ENCODE data around the gene ZDBF2. TPM values are rescaled to one million over a fixed set of nuclear protein-coding genes. Genes with fewer than 3 reads are reported as not detected.

The ZDBF2 gene
- total and polyA plus RNA-seq, 2 donors (not counting 1 experiment from before 2014, with no cell fraction given), result 1.8 to 16.5 TPM

GRCh38 chr2:206352571-206352970, 78.1 kb downstream of the ZDBF2 start:
- Mint-ChIP-seq H3K9me3 (ENCODE audit: insufficient read depth) (no peaks in the 10 kb centered on the region), H3K4me1 (no peaks in the 10 kb centered on the region), H3K4me3 (no peak overlapping the region), H3K27ac (no peak overlapping the region), H3K27me3 (peaks cover 7% of the 10 kb centered on the region)
- DNase-seq (no peak), ATAC-seq (ENCODE audit: low read depth) (no peak)
- Histone ChIP-seq H2AFZ (ENCODE audit: insufficient read depth, low read depth, low read length, poor library complexity, severe bottlenecking) (no peak overlapping the region), H3K9me3 (ENCODE audit: control extremely low read depth in 1 of 3, control insufficient read depth in 2 of 3, insufficient read depth in 1 of 3, low read length in 2 of 3) (peaks cover 0 to 11% (median 1%) of the 10 kb centered on the region in 3 donors), H3K36me3 (replicated peaks in 1 of 2; ENCODE audit: control extremely low read depth in 1 of 2, control insufficient read depth in 1 of 2, extremely low read depth in 1 of 2, insufficient read depth in 2 of 2, low read length in 1 of 2) (no peaks in the 10 kb centered on the region), H3K4me3 (ENCODE audit: control extremely low read depth in 1 of 5, extremely low read depth in 1 of 5, insufficient read depth in 1 of 5, low read depth in 2 of 5, low read length in 4 of 5) (no peak overlapping the region), H3K79me2 (ENCODE audit: control insufficient read depth, insufficient read depth, low read length) (no peaks in the 10 kb centered on the region), H3K9ac (ENCODE audit: low read length) (no peak overlapping the region), H4K20me1 (ENCODE audit: control insufficient read depth, insufficient read depth, low read length, poor library complexity, severe bottlenecking) (no peaks in the 10 kb centered on the region), H3K4me1 (ENCODE audit: control insufficient read depth in 2 of 2, insufficient read depth in 2 of 2, low read length in 2 of 2) (no peaks in the 10 kb centered on the region), H3K27ac (ENCODE audit: low read length in 2 of 2) (no peak overlapping the region), H3K4me2 (replicated peaks; ENCODE audit: low read depth, low read length, poor library complexity, severe bottlenecking) (no peak overlapping the region), H3K27me3 (replicated peaks in 1 of 4; ENCODE audit: control extremely low read depth in 1 of 4, control insufficient read depth in 3 of 4, insufficient read depth in 4 of 4, low read length in 3 of 4) (no peaks in the 10 kb centered on the region)
- POLR2A ChIA-PET, result no interaction called here
- CTCF ChIA-PET, result no interaction called here
- 60% methylated on average over 1 of the region's 1 CpG for WGBS (ENCODE audit: insufficient coverage)
- no peak for TF ChIP-seq EZH2 (IDR thresholded peaks at IDR 0.05; ENCODE audit: borderline replicate concordance, insufficient read depth, low read depth, low read length, poor library complexity, severe bottlenecking)
- intact Hi-C loops (cut with micrococcal nuclease), result no loop called here

- intact Hi-C loops (cut with micrococcal nuclease), result no loop called here
- H4K20me1 ChIP-seq (ENCODE audit: control insufficient read depth, insufficient read depth, low read length, poor library complexity, severe bottlenecking), result no peaks in the 10 kb centered on the region
- H3K4me1 Mint-ChIP-seq, result no peaks in the 10 kb centered on the region
- H3K4me2 ChIP-seq (replicated peaks; ENCODE audit: low read depth, low read length, poor library complexity, severe bottlenecking), result no peak overlapping the region
- H3K4me3 ChIP-seq (ENCODE audit: control extremely low read depth in 1 of 5, extremely low read depth in 1 of 5, insufficient read depth in 1 of 5, low read depth in 2 of 5, low read length in 4 of 5), result no peak overlapping the region
- peaks cover 4% of the 10 kb centered on the region for H3K27me3 Mint-ChIP-seq
- ChIA-PET CTCF (no interaction called here), POLR2A (no interaction called here)
- peaks cover 0 to 12% (median 0%) of the 10 kb centered on the region in 3 donors for H3K9me3 ChIP-seq (ENCODE audit: control extremely low read depth in 1 of 3, control insufficient read depth in 2 of 3, insufficient read depth in 1 of 3, low read length in 2 of 3)
- no CpG with 5 or more reads among the region's 1 CpG for WGBS (ENCODE audit: insufficient coverage)
- H3K9ac ChIP-seq (ENCODE audit: low read length), result no peak overlapping the region
- no peaks in the 10 kb centered on the region for H3K4me1 ChIP-seq (ENCODE audit: control insufficient read depth in 2 of 2, insufficient read depth in 2 of 2, low read length in 2 of 2)
- ATAC-seq (ENCODE audit: low read depth) (no peak), DNase-seq (no peak)
- H3K79me2 ChIP-seq (ENCODE audit: control insufficient read depth, insufficient read depth, low read length), result no peaks in the 10 kb centered on the region
- no peak overlapping the region for H3K4me3 Mint-ChIP-seq
- H3K27ac Mint-ChIP-seq, result no peak overlapping the region
- no peaks in the 10 kb centered on the region for H3K27me3 ChIP-seq (replicated peaks in 1 of 4; ENCODE audit: control extremely low read depth in 1 of 4, control insufficient read depth in 3 of 4, insufficient read depth in 4 of 4, low read length in 3 of 4)
- H3K27ac ChIP-seq (ENCODE audit: low read length in 2 of 2), result no peak overlapping the region
- H3K36me3 ChIP-seq (replicated peaks in 1 of 2; ENCODE audit: control extremely low read depth in 1 of 2, control insufficient read depth in 1 of 2, extremely low read depth in 1 of 2, insufficient read depth in 2 of 2, low read length in 1 of 2), result no peaks in the 10 kb centered on the region
- peaks cover 3% of the 10 kb centered on the region for H3K9me3 Mint-ChIP-seq (ENCODE audit: insufficient read depth)
- no peak overlapping the region for H2AFZ ChIP-seq (ENCODE audit: insufficient read depth, low read depth, low read length, poor library complexity, severe bottlenecking)
- TF ChIP-seq EZH2 (IDR thresholded peaks at IDR 0.05; ENCODE audit: borderline replicate concordance, insufficient read depth, low read depth, low read length, poor library complexity, severe bottlenecking), result no peak
- no peak for TF ChIP-seq CTCF (IDR thresholded peaks at IDR 0.05)
These were observed 79.2 kb downstream of the ZDBF2 start for GRCh38 chr2:206353685-206354084.

Measured in B cell (primary cell).